Panc1 (cell line): ENCODE results near the gene TBC1D16.

Experiments used
- POLR2AphosphoS5 ChIP-seq: IDR thresholded peaks from 2 replicates; pipeline ENCODE4 v1.6.1; 2012; ENCODE audit warnings: mild to moderate bottlenecking, low read depth, low read length, moderate library complexity
- REST ChIP-seq, 2 experiments: IDR thresholded peaks; 2 replicates each; pipeline ENCODE4 v1.6.1; 2011 to 2012; ENCODE audit warnings: low read depth in 2 of 2, control low read depth in 1 of 2, low read length in 1 of 2, mild to moderate bottlenecking in 1 of 2, moderate library complexity in 1 of 2; ENCODE audit not compliant: insufficient read depth in 1 of 2
- TF ChIP-seq, protein P1 (sequence below): fragments of 450-650 bp; IDR thresholded peaks from 2 replicates; pipeline ENCODE4 v1.5.1; 2017; ENCODE audit warnings: mild to moderate bottlenecking

DNA sequence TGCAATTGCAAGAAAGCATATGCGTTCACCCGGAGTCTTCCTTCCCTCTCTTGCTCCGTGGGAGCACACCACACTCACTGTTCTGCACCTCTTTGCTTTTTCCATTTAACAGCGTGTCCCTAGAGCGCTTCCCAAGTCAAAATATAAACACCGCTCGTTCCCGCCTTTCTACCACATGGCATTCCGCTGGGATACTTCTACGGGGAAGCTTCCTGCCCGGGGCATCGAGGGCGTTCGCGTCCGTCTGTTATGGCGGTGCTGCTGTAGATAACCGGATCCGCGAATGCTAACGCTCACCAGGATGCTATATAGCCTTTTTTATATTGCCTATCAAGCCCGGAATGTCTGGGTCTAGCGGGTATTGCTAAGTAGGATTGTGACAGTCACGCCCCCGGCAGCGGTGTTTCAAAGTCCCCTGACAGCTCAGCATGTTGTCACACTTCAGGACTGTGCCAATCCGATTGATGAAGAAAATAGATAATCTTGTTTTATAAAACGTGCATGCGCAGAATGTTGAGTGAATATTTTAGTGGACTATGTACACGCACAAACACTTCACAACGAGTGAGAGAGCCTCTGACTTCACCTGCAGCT, 31.8 kb upstream of the TBC1D16 start:
- TF ChIP-seq POLR2AphosphoS5 (no peak), REST (IDR thresholded peaks at IDR 0.05; ENCODE audit: insufficient read depth in 1 of 2, low read depth in 2 of 2, low read length in 1 of 2) (no peak)
- TF ChIP-seq, protein P1, sequence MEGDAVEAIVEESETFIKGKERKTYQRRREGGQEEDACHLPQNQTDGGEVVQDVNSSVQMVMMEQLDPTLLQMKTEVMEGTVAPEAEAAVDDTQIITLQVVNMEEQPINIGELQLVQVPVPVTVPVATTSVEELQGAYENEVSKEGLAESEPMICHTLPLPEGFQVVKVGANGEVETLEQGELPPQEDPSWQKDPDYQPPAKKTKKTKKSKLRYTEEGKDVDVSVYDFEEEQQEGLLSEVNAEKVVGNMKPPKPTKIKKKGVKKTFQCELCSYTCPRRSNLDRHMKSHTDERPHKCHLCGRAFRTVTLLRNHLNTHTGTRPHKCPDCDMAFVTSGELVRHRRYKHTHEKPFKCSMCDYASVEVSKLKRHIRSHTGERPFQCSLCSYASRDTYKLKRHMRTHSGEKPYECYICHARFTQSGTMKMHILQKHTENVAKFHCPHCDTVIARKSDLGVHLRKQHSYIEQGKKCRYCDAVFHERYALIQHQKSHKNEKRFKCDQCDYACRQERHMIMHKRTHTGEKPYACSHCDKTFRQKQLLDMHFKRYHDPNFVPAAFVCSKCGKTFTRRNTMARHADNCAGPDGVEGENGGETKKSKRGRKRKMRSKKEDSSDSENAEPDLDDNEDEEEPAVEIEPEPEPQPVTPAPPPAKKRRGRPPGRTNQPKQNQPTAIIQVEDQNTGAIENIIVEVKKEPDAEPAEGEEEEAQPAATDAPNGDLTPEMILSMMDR = no peak
